Measurements from ENCODE around the gene MFN2.

Gene MFN2

GRCh38 chr1:11960715-11961114 lies 19.5 kb upstream of the MFN2 start:
- no peak for DNase-seq

DNA sequence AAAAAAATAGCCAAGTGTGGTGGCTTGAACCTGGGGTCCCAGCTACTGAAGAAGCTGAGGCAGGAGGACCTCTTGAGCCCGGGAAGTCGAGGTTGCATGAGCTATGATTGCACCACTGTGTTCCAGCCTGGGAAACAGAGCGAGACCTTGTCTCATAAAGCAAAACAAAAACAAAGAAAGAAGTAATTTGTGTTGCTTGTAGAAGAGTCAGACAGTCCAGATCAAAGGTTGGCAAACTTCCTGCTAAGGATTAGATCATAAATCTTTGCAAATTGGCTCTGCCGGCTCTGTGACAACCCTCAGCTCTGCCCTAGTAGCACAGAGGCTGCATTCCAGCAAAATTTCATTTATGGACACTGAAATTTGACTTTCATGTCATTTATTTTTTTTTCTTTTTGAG lies 19.0 kb upstream of the MFN2 start:
- DNase-seq: no peak

- no peak for DNase-seq
These were observed 16.6 kb upstream of the MFN2 start for GRCh38 chr1:11963622-11964021.

DNA sequence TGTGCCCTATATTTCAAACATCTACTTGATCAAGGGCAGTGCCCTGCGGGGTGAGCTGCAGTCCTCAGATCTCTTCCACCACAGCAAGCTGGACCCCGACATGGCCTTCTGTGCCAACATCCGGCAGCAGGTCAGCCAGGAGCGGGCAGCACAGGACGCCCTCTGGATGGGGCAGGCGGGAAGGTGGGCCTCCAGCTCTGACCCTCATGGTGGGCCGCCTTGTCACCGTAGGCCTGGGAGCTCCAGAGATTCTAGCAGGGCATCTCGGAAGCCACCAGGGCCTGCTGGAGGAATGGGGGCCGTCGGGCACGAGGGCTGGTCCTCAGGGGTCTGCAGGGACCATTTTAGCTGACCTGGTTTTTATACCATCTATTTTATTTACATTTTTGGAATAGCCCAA lies 15.6 kb upstream of the MFN2 start:
- no peak for DNase-seq

DNA sequence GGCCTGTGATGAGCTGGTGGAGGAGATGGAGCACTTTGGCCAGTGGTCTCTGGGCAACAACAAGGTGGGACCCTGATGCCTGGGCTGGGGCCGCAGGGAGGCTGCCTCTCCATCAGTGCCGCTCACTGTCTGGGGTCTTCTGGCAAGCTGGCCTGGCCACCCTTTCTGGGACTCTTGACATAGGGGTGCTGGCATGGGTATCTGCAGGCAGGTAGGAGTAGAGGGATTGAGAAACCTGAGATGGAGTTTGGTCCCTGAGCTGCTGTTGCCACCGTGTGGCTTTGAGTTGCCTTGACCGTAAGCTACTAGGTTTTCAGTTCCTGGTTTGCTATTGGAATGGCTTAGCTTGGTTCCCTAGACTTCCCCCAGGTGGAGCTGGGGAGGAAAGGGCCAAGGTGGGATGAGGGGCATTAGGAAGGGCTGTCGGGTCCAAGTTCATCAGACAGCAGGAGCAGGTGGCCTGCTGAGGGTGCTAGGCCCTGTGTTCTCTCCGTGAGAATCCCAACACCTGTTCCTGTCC lies 13.2 kb upstream of the MFN2 start:
- DNase-seq: no peak

DNA sequence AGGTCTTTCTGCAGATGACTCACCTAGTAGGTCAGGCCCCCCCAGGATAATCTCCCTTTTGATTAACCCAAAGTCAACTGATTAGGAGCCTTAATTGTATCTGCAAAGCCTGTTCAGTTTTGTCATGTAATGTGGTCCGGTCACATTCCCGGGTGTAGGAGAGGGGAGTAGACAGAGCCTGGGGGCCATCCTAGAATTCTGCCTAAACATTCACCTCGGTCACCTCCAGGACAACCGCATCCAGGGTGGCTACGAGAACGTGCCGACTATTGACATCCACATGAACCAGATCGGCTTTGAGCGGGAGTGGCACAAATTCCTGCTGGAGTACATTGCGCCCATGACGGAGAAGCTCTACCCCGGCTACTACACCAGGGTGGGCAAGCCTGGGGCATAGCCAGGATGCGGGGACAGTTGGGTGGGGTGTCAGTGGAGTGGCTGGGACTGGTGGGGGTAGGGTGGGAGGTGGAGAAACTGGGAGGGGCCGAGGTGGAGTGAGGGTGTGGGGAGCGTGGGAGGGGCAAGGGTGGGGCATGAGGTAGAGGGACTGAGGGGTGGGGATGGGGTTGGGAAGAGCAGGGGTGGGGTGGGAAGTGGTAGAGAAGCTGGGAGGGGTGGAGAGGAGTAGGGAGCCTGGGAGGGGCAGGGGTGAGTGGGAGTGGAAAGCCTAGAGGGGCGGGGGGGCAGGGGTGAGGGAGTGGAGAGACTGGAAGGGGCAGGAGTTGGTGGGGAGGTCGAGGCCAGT lies 9.6 kb upstream of the MFN2 start:
- no peak for DNase-seq

- DNase-seq: no peak
These were observed 2.6 kb upstream of the MFN2 start for GRCh38 chr1:11977625-11978024.

- no peak for DNase-seq
These were observed 1.9 kb upstream of the MFN2 start for GRCh38 chr1:11978301-11978700.

DNA sequence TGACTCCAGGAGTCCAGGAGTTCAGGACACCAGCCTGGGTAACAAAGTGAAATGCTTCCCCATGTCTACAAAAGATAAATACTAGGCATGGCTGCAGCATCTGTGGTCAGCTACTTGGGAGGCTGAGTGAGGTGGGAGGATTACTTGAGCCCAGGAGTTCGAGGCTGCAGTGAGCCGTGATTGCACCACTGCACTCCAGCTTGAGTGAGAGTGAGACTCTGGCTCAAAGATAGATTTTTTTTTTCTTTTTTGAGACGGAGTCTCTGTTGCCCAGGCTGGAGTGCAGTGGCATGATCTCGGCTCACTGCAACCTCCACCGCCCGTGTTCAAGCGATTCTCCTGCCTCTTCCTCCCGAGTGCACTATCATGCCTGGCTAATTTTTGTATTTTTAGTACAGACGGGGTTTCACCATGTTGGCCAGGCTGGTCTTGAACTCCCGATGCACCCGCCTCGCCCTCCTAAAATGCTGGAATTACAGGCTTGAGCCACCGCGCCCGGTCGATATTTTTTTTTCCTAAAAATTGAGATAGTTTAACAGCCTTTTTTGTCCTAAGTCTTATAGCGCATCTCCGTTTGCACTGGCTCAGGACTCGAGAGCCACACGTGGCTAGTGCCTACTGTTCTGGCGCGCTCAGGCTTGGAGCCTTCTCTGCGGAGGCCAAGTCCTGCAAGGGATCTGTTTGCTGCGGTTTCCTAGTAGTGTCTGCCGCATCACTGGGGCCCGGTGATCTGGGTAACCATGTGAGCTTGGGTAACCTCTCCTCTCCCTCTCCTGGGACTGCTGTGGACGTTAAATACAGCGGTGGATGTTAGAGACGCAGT lies 1.0 kb upstream of the MFN2 start:
- no peak for DNase-seq

GRCh38 chr1:11980676-11980972 lies 380 bp downstream of the MFN2 start:
- DNase-seq: no peak

DNA sequence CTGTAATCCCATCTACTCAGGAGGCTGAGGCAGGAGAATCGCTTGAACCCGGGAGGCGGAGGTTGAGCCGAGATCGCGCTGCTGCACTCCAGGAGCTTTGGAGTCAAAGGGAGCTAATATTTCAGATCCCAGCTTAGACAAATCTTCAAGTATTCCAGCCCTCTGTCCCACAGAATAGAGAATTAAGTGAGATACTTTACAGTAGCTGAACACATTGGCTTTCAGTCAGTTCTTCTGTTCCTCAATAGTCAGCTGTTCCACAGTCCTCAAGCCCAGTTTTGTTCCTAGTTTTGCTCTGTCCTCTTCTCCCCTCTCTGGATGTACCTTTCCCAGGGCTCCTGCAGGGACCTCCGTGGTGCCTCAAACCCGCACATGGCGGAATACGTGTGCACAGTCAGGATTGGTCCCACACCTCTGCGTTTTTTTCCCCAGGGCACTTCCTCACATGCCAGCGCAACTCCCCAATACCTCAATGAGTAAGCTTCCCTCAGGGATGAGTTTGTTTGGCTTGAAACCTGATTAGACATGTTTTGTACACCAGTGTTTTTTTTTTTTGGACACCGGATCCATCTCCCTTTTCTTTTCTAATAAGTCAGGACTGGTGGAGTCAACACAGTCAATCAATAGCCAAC lies 1.2 kb downstream of the MFN2 start:
- no peak for DNase-seq

DNA sequence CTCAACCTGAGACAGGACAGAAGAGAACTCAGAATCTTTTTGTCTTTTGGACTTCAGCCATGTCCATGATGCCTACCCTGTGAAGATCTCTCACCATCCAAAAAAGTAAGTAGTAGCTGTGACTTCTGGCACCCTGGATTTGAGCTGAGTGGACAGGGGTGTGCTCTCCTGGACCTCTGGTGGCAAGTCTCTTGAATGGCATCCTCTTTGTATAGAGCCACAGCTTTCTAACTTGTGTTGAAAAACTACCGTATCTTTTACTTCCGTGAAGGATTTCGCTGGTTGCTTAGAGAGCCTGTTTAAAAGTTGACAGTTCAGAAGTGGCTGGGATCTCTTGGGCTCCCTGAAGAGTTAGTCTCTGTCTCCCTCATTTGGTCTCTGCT lies 1.8 kb downstream of the MFN2 start:
- no peak for DNase-seq

DNA sequence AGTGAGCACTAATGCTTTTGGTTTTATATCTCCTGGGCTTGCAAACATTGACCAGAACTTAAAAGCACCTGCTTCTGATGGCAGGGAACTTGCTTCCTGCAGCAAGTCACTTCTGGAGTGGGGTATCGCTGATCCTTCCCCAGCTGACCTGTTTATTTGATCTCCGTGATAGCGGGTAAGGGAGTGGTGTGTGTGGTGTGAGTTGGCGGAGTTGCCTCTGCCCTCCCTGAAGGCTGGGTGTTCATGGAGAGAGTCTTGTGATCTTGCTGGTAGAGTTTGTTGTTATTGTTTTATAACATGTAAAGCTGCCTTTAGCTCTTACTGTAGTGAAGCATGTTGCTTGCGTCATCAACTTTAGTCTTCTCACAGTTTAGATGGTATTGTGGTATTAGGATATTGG lies 3.9 kb downstream of the MFN2 start:
- DNase-seq: no peak

DNA sequence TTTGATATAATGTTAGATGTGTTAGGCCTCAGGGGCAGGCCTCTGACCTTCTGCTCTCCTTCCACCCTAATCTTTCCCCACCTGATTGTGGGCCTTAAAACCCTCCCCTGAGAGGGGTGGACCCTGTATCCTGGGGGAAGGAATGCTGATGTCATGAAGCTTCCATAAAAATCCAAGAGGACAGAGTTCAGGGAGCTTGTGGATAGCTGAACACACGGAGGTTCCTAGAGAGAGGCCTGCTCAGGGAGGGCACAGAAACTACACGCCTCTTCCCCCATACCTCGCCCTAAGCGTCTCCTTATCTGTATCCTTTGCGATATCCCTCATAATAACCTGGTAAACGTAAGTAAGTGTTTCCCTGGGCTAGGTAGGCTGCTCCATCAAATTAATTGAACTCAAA lies 4.3 kb downstream of the MFN2 start:
- DNase-seq: no peak

DNA sequence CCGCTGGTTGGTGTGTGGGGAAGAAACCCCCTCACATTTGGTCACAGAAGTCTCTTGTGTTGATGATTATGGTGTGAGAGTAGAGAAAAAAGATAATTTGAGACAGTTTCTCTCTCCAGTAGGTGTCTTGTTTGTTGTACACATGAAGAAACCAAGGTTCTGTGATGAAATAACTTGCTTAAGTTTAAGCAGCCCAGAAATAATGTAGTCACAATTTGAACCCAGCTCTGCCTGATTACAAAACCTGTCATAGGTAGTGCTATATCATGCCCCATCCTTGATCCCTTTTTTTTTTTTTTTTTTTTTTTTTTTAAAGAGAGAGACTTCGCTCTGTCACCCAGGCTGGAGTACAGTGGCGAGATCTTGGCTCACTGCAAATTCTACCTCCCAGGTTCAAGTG lies 4.9 kb downstream of the MFN2 start:
- DNase-seq: no peak

- DNase-seq: no peak
These were observed 5.6 kb downstream of the MFN2 start for GRCh38 chr1:11985851-11986250.

DNA sequence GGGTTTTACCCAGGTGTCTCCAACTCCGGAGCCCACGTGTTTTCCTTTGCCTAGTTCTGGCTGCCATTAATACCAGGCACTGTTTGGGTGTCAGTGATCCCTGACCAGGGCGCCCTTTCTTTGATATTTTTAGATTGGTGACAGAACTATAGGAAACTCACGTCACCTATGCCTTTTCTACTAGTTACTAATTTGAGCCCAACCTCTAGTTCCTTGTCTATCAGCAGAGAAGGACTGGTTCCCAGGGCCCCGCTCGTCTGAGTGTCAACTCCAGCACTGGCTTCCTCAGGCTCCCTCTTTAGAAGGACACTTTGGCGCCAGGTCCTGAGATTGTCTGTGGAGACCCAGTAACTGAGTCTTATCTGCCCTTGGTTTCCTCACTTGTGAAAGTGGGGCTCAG lies 9.4 kb downstream of the MFN2 start:
- DNase-seq: no peak

- no peak for DNase-seq
These were observed 10.2 kb downstream of the MFN2 start for GRCh38 chr1:11990303-11991032.

- DNase-seq: no peak
These were observed 11.9 kb downstream of the MFN2 start for GRCh38 chr1:11991969-11992676.

- DNase-seq: no peak
These were observed 17.0 kb downstream of the MFN2 start for GRCh38 chr1:11997081-11997850.

DNA sequence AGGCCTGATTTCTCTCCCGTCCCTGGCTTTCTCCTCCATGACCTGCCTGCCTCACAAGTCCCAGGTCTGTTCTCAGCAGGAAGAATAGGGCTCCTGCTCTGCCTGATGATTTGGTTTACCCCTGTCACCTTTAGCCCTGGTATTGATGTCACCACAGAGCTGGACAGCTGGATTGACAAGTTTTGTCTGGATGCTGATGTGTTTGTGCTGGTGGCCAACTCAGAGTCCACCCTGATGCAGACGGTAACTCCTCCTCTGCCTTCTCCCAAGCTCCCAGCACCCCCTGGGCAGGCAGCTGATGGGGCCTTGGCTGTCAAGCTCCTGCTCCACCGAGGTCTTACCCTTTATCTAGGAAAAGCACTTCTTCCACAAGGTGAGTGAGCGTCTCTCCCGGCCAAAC lies 18.4 kb downstream of the MFN2 start:
- DNase-seq: no peak

DNA sequence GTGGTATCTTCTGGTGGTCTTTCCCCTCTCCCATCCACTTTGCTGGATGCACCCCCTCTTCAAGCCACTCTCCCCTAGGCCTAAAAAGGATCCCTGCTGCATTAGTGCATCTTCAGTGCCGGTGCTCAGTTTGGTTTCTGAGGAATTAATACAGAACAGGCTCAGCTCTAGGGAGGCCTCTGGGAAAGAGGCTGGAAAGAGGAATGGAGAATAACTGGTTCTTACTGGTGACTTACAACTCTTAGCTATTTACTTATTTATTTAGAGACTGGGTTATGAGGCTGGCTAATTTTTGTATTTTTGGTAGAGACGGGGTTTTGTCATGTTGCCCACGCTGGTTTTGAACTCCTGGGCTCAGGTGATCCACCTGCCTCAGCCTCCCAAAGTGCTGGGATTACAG lies 19.0 kb downstream of the MFN2 start:
- DNase-seq: no peak

Measured in left hindlimb (tissue), 1 donor.